ENCODE measurements around the gene WWOX. TPM values are rescaled to one million over a fixed set of nuclear protein-coding genes. Genes with fewer than 3 reads are reported as not detected.

The WWOX gene
- total and polyA plus RNA-seq, 2 donors (not counting 1 experiment from before 2014, with no cell fraction given): 10.5 to 42.3 TPM

GRCh38 chr16:78102122-78102660, 2.7 kb downstream of the WWOX start:
- ATAC-seq (ENCODE audit: low read depth): no peak
- ChIA-PET CTCF (interaction anchor here (0.7 kb wide), 1 partner anchor 427 kb away, joined by 3 read pairs; no protein-coding TSS in a partner anchor), POLR2A (interaction anchor here (0.6 kb wide), 1 partner anchor 20 kb away, joined by 3 read pairs; no protein-coding TSS in a partner anchor)
- no peak for DNase-seq
- H3K4me1 Mint-ChIP-seq: peaks cover 22% of the 10 kb centered on the region
- Histone ChIP-seq H2AFZ (ENCODE audit: insufficient read depth, low read depth, low read length, poor library complexity, severe bottlenecking) (no peak overlapping the region), H3K9me3 (ENCODE audit: control extremely low read depth in 1 of 3, control insufficient read depth in 2 of 3, insufficient read depth in 1 of 3, low read length in 2 of 3) (peaks cover 0 to 5% (median 0%) of the 10 kb centered on the region in 3 donors), H3K4me3 (ENCODE audit: control extremely low read depth in 1 of 5, extremely low read depth in 1 of 5, insufficient read depth in 1 of 5, low read depth in 2 of 5, low read length in 4 of 5) (no peak overlapping the region), H4K20me1 (ENCODE audit: control insufficient read depth, insufficient read depth, low read length, poor library complexity, severe bottlenecking) (peaks cover 4% of the 10 kb centered on the region), H3K27me3 (replicated peaks in 1 of 4; ENCODE audit: control extremely low read depth in 1 of 4, control insufficient read depth in 3 of 4, insufficient read depth in 4 of 4, low read length in 3 of 4) (no peaks in the 10 kb centered on the region), H3K27ac (ENCODE audit: low read length in 2 of 2) (no peak overlapping the region), H3K36me3 (replicated peaks in 1 of 2; ENCODE audit: control extremely low read depth in 1 of 2, control insufficient read depth in 1 of 2, extremely low read depth in 1 of 2, insufficient read depth in 2 of 2, low read length in 1 of 2) (no peaks in the 10 kb centered on the region), H3K79me2 (ENCODE audit: control insufficient read depth, insufficient read depth, low read length) (peaks cover 13% of the 10 kb centered on the region), H3K9ac (ENCODE audit: low read length) (no peak overlapping the region), H3K4me1 (ENCODE audit: control insufficient read depth in 2 of 2, insufficient read depth in 2 of 2, low read length in 2 of 2) (peaks cover 11 to 16% of the 10 kb centered on the region in 2 donors), H3K4me2 (replicated peaks; ENCODE audit: low read depth, low read length, poor library complexity, severe bottlenecking) (no peak overlapping the region)
- no peak overlapping the region for H3K27ac Mint-ChIP-seq
- H3K4me3 Mint-ChIP-seq: no peak overlapping the region
- H3K27me3 Mint-ChIP-seq: no peaks in the 10 kb centered on the region
- no peaks in the 10 kb centered on the region for H3K9me3 Mint-ChIP-seq (ENCODE audit: insufficient read depth)
- intact Hi-C loops (cut with micrococcal nuclease): no loop called here
- TF ChIP-seq EZH2 (IDR thresholded peaks at IDR 0.05; ENCODE audit: borderline replicate concordance, insufficient read depth, low read depth, low read length, poor library complexity, severe bottlenecking): no peak
- TF ChIP-seq, protein P1, sequence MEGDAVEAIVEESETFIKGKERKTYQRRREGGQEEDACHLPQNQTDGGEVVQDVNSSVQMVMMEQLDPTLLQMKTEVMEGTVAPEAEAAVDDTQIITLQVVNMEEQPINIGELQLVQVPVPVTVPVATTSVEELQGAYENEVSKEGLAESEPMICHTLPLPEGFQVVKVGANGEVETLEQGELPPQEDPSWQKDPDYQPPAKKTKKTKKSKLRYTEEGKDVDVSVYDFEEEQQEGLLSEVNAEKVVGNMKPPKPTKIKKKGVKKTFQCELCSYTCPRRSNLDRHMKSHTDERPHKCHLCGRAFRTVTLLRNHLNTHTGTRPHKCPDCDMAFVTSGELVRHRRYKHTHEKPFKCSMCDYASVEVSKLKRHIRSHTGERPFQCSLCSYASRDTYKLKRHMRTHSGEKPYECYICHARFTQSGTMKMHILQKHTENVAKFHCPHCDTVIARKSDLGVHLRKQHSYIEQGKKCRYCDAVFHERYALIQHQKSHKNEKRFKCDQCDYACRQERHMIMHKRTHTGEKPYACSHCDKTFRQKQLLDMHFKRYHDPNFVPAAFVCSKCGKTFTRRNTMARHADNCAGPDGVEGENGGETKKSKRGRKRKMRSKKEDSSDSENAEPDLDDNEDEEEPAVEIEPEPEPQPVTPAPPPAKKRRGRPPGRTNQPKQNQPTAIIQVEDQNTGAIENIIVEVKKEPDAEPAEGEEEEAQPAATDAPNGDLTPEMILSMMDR (IDR thresholded peaks at IDR 0.05): no peak
- 96% methylated on average over 5 of the region's 5 CpGs for WGBS (ENCODE audit: insufficient coverage)

GRCh38 chr16:78102865-78103264, 3.4 kb downstream of the WWOX start:
- Histone ChIP-seq H3K4me3 (ENCODE audit: control extremely low read depth in 1 of 5, extremely low read depth in 1 of 5, insufficient read depth in 1 of 5, low read depth in 2 of 5, low read length in 4 of 5) (no peak overlapping the region), H3K4me2 (replicated peaks; ENCODE audit: low read depth, low read length, poor library complexity, severe bottlenecking) (no peak overlapping the region), H3K27me3 (replicated peaks in 1 of 4; ENCODE audit: control extremely low read depth in 1 of 4, control insufficient read depth in 3 of 4, insufficient read depth in 4 of 4, low read length in 3 of 4) (no peaks in the 10 kb centered on the region), H3K36me3 (replicated peaks in 1 of 2; ENCODE audit: control extremely low read depth in 1 of 2, control insufficient read depth in 1 of 2, extremely low read depth in 1 of 2, insufficient read depth in 2 of 2, low read length in 1 of 2) (no peaks in the 10 kb centered on the region), H4K20me1 (ENCODE audit: control insufficient read depth, insufficient read depth, low read length, poor library complexity, severe bottlenecking) (peaks cover 4% of the 10 kb centered on the region), H3K79me2 (ENCODE audit: control insufficient read depth, insufficient read depth, low read length) (peaks cover 16% of the 10 kb centered on the region), H3K9me3 (ENCODE audit: control extremely low read depth in 1 of 3, control insufficient read depth in 2 of 3, insufficient read depth in 1 of 3, low read length in 2 of 3) (peaks cover 0 to 5% (median 0%) of the 10 kb centered on the region in 3 donors), H3K9ac (ENCODE audit: low read length) (no peak overlapping the region), H3K27ac (ENCODE audit: low read length in 2 of 2) (no peak overlapping the region), H3K4me1 (ENCODE audit: control insufficient read depth in 2 of 2, insufficient read depth in 2 of 2, low read length in 2 of 2) (peaks cover 11 to 16% of the 10 kb centered on the region in 2 donors), H2AFZ (ENCODE audit: insufficient read depth, low read depth, low read length, poor library complexity, severe bottlenecking) (no peak overlapping the region)
- DNase-seq (no peak), ATAC-seq (ENCODE audit: low read depth) (no peak)
- H3K9me3 Mint-ChIP-seq (ENCODE audit: insufficient read depth): no peaks in the 10 kb centered on the region
- ChIA-PET CTCF (interaction anchor here (0.7 kb wide), 1 partner anchor 428 kb away, joined by 3 read pairs; no protein-coding TSS in a partner anchor), POLR2A (interaction anchor here (0.6 kb wide), 1 partner anchor 19 kb away, joined by 3 read pairs; no protein-coding TSS in a partner anchor)
- H3K4me3 Mint-ChIP-seq: no peak overlapping the region
- WGBS (ENCODE audit: insufficient coverage): 92% methylated on average over 8 of the region's 11 CpGs
- no peak overlapping the region for H3K27ac Mint-ChIP-seq
- intact Hi-C loops (cut with micrococcal nuclease): no loop called here
- TF ChIP-seq, protein P1 (IDR thresholded peaks at IDR 0.05): no peak
- TF ChIP-seq EZH2 (IDR thresholded peaks at IDR 0.05; ENCODE audit: borderline replicate concordance, insufficient read depth, low read depth, low read length, poor library complexity, severe bottlenecking): no peak
- H3K4me1 Mint-ChIP-seq: peaks cover 22% of the 10 kb centered on the region
- H3K27me3 Mint-ChIP-seq: no peaks in the 10 kb centered on the region
